Parathyroid adenoma (tissue), 2 donors: ENCODE results near the gene CMTM1.

ENCODE experiments used
- H2AFZ ChIP-seq: fragments of 300-600 bp; sonication (generic); one replicate; pipeline ENCODE4 v1.7.0; 2017; ENCODE audit warnings: antibody characterized with exemption, mild to moderate bottlenecking
- H3K27ac ChIP-seq: fragments of 300-600 bp; sonication (generic); one replicate; pipeline ENCODE4 v1.7.0; 2017
- H3K27me3 ChIP-seq: fragments of 300-600 bp; sonication (generic); one replicate; pipeline ENCODE4 v1.7.0; 2017; ENCODE audit warnings: low read length; ENCODE audit not compliant: control insufficient read depth, insufficient read depth
- H3K36me3 ChIP-seq: fragments of 300-600 bp; sonication (generic); one replicate; pipeline ENCODE4 v1.7.0; 2017; ENCODE audit warnings: low read length; ENCODE audit not compliant: control insufficient read depth, insufficient read depth
- H3K4me1 ChIP-seq: fragments of 300-600 bp; sonication (generic); one replicate; pipeline ENCODE4 v1.7.0; 2017; ENCODE audit warnings: control low read depth
- H3K4me2 ChIP-seq: fragments of 300-600 bp; sonication (generic); one replicate; pipeline ENCODE4 v1.7.0; 2017; ENCODE audit warnings: low read length
- H3K4me3 ChIP-seq: fragments of 300-600 bp; sonication (generic); one replicate; pipeline ENCODE4 v1.7.0; 2017; ENCODE audit warnings: low read depth, low read length
- H3K79me2 ChIP-seq: fragments of 300-600 bp; sonication (generic); one replicate; pipeline ENCODE4 v1.7.0; 2017; ENCODE audit warnings: control low read depth
- H3K9ac ChIP-seq: fragments of 300-600 bp; sonication (generic); one replicate; pipeline ENCODE4 v1.7.0; 2017; ENCODE audit warnings: mild to moderate bottlenecking
- H3K9me3 ChIP-seq: fragments of 300-600 bp; sonication (generic); one replicate; pipeline ENCODE4 v1.7.0; 2017; ENCODE audit warnings: low read length; ENCODE audit not compliant: control insufficient read depth
- TF ChIP-seq, protein P1 (sequence below): fragments of 300-600 bp; sonication (generic); IDR thresholded peaks from one replicate; pipeline ENCODE4 v1.7.0; 2017; ENCODE audit warnings: antibody characterized with exemption, mild to moderate bottlenecking
- donor health status: primary hyperparathyroidism.

The CMTM1 gene

DNA sequence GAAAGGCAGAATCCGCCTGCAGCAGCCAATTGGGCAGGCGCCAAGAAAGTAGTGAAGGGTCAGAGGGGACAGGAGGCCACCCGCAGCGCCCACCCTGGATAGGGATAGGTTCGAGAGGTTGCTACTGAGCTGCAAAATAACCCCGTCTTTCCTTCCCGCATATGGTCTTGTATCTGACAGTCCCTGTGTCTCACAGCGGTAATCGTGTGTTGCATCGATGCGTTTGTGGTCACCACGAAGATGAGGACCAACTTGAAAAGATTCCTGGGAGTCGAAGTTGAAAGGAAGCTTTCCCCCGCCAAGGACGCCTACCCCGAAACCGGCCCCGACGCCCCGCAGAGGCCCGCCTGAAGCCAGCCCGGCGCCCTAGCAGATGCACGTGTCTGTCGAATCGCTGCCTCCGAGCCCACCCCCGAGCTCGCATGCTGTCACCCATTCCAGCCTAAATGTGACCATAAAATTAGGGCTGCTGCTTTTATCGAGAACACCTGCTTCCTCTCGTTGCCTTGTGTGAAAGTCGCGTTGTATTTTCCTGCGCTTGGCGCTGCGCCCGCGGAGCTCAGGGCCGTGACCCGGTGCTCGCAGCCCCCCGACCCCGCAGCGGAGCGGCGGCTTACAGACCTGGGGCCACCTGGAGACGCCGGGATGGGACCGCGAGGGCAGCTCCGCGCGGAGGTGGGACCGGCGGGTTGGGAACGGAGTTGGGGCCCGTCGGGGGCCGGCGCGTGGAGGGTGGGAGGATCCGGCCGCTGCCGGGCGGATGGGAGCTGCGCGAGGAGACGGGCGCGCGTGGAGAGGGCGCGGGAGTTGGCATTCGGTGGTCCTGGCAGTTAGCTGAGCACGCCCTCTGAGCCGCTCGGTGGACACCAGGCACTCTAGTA lies 12.7 kb downstream of the CMTM1 start, which contains the start of gene CMTM2:
Gene CMTM2 (plus strand): TSS at position 813 of the 881 bp plus-strand sequence. CDS start 145 bp downstream, outside the sequence.
- no peak within 1 kb of the TSS for H3K27ac ChIP-seq
- H3K9me3 ChIP-seq, result no peaks in the 10 kb centered on the region
- H3K4me3 ChIP-seq, result no peak within 1 kb of the TSS
- no peak within 1 kb of the TSS for H2AFZ ChIP-seq
- no peaks in the 10 kb centered on the region for H3K36me3 ChIP-seq
- H3K27me3 ChIP-seq, result no peaks in the 10 kb centered on the region
- TF ChIP-seq, protein P1, sequence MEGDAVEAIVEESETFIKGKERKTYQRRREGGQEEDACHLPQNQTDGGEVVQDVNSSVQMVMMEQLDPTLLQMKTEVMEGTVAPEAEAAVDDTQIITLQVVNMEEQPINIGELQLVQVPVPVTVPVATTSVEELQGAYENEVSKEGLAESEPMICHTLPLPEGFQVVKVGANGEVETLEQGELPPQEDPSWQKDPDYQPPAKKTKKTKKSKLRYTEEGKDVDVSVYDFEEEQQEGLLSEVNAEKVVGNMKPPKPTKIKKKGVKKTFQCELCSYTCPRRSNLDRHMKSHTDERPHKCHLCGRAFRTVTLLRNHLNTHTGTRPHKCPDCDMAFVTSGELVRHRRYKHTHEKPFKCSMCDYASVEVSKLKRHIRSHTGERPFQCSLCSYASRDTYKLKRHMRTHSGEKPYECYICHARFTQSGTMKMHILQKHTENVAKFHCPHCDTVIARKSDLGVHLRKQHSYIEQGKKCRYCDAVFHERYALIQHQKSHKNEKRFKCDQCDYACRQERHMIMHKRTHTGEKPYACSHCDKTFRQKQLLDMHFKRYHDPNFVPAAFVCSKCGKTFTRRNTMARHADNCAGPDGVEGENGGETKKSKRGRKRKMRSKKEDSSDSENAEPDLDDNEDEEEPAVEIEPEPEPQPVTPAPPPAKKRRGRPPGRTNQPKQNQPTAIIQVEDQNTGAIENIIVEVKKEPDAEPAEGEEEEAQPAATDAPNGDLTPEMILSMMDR, result no peak
- no peak within 1 kb of the TSS for H3K9ac ChIP-seq
- no peaks in the 10 kb centered on the region for H3K79me2 ChIP-seq
- H3K4me2 ChIP-seq, result no peak within 1 kb of the TSS
- H3K4me1 ChIP-seq, result peaks cover 15% of the 10 kb centered on the region

DNA sequence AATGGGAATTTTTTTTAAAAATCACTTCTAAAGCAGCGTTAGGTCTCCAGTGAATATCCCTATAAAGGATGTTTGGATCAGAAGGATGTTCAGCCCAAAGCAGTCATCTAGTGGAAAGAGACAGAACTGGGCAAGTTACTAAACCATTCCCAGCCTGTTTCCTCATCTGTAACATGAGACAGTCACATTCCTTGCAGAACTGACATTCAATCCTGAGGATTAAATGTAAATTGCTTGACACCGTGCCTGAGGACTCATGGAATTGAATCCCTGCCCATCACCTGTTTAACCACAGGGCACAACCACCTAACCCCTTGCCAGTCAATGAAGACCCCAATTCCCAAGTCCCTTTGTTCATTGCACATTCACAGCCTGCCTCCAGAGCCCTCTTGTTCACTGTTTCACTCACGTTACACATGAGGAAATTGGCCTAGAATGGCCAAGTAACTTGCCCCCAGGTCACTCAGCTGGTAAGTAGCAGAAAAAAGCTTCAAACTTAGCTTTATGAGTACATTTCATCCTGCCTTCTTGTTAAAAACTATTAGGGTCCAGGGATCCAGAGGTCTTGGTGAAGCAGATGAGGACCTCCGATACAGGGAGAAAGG lies 14.5 kb downstream of the CMTM1 start:
- TF ChIP-seq, protein P1, result no peak
- no peak overlapping the region for H3K4me3 ChIP-seq
- no peak overlapping the region for H3K9ac ChIP-seq
- no peaks in the 10 kb centered on the region for H3K27me3 ChIP-seq
- H3K4me2 ChIP-seq, result no peak overlapping the region
- H3K79me2 ChIP-seq, result no peaks in the 10 kb centered on the region
- no peaks in the 10 kb centered on the region for H3K9me3 ChIP-seq
- H3K4me1 ChIP-seq, result peaks cover 15% of the 10 kb centered on the region
- no peaks in the 10 kb centered on the region for H3K36me3 ChIP-seq
- H3K27ac ChIP-seq, result peak overlapping the region; percentile 24
- peak overlapping the region; percentile 34 for H2AFZ ChIP-seq

DNA sequence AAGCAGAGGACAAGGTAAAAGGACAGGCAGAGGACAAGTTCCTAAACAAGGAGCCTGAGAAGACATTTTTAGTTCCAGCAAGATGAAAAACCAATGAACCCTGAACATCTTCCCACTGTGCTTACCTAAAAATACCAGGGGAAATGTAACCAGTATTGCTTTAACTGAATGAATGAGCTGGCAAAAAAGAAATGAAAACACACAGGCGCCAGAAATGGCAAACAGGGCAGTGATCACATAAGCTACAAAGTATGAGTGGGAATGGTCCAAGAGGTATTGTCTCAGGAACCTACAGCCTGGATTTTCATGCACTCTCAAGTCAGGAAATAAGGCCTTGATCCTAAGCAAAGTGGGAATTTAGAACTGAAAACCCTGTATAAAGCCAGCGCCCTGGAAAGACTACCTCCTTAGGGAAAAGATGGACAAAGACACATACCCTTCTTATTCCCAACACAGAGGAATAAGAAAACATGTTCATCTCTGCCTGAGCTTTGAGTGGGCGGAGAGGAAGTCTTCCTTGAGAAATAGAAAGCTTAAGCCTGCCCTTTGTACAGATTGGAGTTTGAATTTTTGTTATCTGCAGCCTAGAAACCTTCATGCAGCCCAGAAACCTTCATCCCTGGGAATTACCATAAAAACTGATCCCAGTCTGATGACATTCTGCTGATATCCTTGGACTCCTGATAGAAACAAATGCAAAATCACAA lies 15.2 kb downstream of the CMTM1 start:
- no peaks in the 10 kb centered on the region for H3K79me2 ChIP-seq
- peak overlapping the region; percentile 24 for H3K27ac ChIP-seq
- H3K4me1 ChIP-seq, result peaks cover 15% of the 10 kb centered on the region
- no peaks in the 10 kb centered on the region for H3K9me3 ChIP-seq
- peak overlapping the region; percentile 19 for H3K4me2 ChIP-seq
- H3K27me3 ChIP-seq, result no peaks in the 10 kb centered on the region
- no peak overlapping the region for H3K4me3 ChIP-seq
- TF ChIP-seq, protein P1, result no peak
- peak overlapping the region; percentile 34 for H2AFZ ChIP-seq
- no peaks in the 10 kb centered on the region for H3K36me3 ChIP-seq
- no peak overlapping the region for H3K9ac ChIP-seq

DNA sequence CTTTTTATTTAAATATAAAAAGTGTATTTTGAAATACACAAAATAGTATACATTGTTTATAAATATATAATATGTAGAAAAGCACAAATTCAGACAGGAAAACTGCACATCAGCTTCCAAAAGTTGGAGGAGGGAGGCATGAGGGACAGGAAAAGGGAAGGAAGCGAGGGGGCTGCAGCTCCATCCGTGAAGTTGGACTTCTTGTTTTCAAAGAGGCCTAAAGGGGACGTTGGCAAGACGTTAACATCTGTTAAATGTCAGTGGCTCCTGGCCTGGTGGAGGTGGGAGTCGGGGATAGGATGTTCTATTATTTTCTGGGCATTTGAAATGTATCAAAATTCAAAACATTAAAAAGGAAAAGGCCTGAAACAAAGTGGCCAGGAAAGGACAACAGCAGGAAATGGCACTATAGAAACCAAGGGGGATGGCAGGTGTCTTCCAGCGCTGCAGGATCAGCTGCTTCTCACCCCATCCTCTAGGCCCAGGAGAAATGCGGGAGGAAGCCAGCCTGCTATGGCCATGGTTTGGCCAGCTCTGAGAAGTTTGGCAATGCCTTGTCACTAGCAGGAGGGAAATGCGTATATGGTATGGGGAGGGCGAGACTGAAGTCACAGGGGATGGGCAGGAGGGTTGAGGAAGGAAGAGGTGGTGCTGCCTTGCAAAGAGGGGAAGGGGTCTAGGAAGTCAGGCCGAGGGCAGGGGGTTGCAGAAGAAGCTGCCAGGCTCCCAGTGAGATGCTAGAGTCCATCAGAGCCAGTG lies 19.4 kb downstream of the CMTM1 start:
- no peaks in the 10 kb centered on the region for H3K36me3 ChIP-seq
- H3K9ac ChIP-seq, result no peak overlapping the region
- no peak overlapping the region for H3K4me2 ChIP-seq
- H3K27me3 ChIP-seq, result no peaks in the 10 kb centered on the region
- no peak overlapping the region for H3K4me3 ChIP-seq
- no peak overlapping the region for H3K27ac ChIP-seq
- no peaks in the 10 kb centered on the region for H3K79me2 ChIP-seq
- H3K4me1 ChIP-seq, result peaks cover 10% of the 10 kb centered on the region
- TF ChIP-seq, protein P1, result no peak
- no peaks in the 10 kb centered on the region for H3K9me3 ChIP-seq
- H2AFZ ChIP-seq, result no peak overlapping the region
